Thoracic aorta (tissue), 2 donors: ENCODE data around the gene TMEM150B. TPM values are rescaled to one million over a fixed set of nuclear protein-coding genes. Genes with fewer than 3 reads are reported as not detected.

Experiments used
- ATAC-seq: fragments of 150-250 bp; one replicate; pipeline ENCODE4 v1.8.0; 2017; ENCODE audit warnings: low read depth; ENCODE audit not compliant: insufficient number of reproducible peaks, low FRiP score
- DNase-seq: peaks from one replicate; pipeline ENCODE4 v3.0.0-alpha.2; 2020; ENCODE audit warnings: low spot score
- H3K27ac ChIP-seq, 2 donors: fragments of 200-600 bp; sonication (generic); 1 replicate in 1 of 2; 2 replicates in 1 of 2; pipeline ENCODE4 v1.5.1; 2016; ENCODE audit warnings: mild to moderate bottlenecking in 2 of 2, moderate library complexity in 2 of 2
- H3K27me3 ChIP-seq: fragments of 200-600 bp; sonication (generic); replicated peaks from 2 replicates; pipeline ENCODE4 v1.6.0; 2016; ENCODE audit warnings: mild to moderate bottlenecking; ENCODE audit not compliant: insufficient read depth
- H3K36me3 ChIP-seq: fragments of 200-600 bp; sonication (generic); one replicate; pipeline ENCODE4 v1.5.1; 2016
- H3K4me1 ChIP-seq, 2 donors: fragments of 200-600 bp; sonication (generic); 1 replicate in 1 of 2; 2 replicates in 1 of 2; pipeline versions ENCODE4 v1.5.1 to v1.6.0; 2016; ENCODE audit warnings: low read depth in 2 of 2, mild to moderate bottlenecking in 1 of 2; ENCODE audit not compliant: control insufficient read depth in 1 of 2
- H3K4me3 ChIP-seq: fragments of 200-600 bp; sonication (generic); 2 replicates; pipeline ENCODE4 v1.5.1; 2016; ENCODE audit warnings: mild to moderate bottlenecking
- H3K9me3 ChIP-seq: fragments of 200-600 bp; sonication (generic); 2 replicates; pipeline ENCODE4 v1.5.1; 2016
- CTCF ChIP-seq: fragments of 200-600 bp; sonication (generic); IDR thresholded peaks from one replicate; pipeline ENCODE4 v1.5.1; 2019; ENCODE audit warnings: antibody characterized with exemption
- total RNA-seq, 2 donors: library from RNA; depleted of rRNA; stranded (reverse); fragments of >200 nt; gene quantifications; one replicate each; pipeline versions ENCODE4 v1.1.0 to v1.2.3, GENCODE V29; 2016

Gene TMEM150B
- total RNA-seq, 2 donors from 2014 or later: 6.8 TPM; not detected in 1

DNA sequence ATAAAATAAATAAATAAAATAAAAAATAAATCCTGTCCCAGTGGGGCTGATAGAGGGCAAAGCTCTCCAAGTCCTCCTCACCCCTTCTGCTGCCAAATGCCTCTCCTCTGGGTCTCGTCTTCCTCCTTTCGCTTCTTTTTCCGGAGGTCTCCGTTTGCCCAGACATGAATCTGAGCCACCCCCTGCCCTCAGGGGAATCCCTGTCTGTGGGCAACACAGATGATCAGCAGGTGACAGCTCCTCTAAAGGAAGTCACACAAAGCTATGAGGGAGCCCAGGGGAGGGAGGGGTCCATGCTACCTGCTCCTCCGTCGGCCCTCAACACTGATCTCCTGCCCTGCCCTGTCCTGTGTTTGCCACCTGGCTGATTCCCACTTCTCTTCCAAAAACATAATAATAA lies 479 bp downstream of the TMEM150B start:
- H3K27me3 ChIP-seq: no peaks in the 10 kb centered on the region
- H3K9me3 ChIP-seq: no peaks in the 10 kb centered on the region
- TF ChIP-seq CTCF: no peak
- DNase-seq: no peak
- no peak for ATAC-seq
- H3K36me3 ChIP-seq: no peaks in the 10 kb centered on the region
- H3K4me1 ChIP-seq: peaks cover 0 to 3% of the 10 kb centered on the region in 2 donors
- peak overlapping the region; percentile 32 for H3K4me3 ChIP-seq
- peak overlapping the region in 1 of 2 donors; percentile 12 for H3K27ac ChIP-seq

- no peak overlapping the region for H3K4me3 ChIP-seq
- TF ChIP-seq CTCF: no peak
- no peaks in the 10 kb centered on the region for H3K36me3 ChIP-seq
- no peaks in the 10 kb centered on the region for H3K27me3 ChIP-seq
- DNase-seq (no peak), ATAC-seq (no peak)
- H3K4me1 ChIP-seq: no peaks in the 10 kb centered on the region
- H3K9me3 ChIP-seq: no peaks in the 10 kb centered on the region
- no peak overlapping the region for H3K27ac ChIP-seq
Observed at GRCh38 chr19:55322204-55322885, 2.8 kb downstream of the TMEM150B start.

DNA sequence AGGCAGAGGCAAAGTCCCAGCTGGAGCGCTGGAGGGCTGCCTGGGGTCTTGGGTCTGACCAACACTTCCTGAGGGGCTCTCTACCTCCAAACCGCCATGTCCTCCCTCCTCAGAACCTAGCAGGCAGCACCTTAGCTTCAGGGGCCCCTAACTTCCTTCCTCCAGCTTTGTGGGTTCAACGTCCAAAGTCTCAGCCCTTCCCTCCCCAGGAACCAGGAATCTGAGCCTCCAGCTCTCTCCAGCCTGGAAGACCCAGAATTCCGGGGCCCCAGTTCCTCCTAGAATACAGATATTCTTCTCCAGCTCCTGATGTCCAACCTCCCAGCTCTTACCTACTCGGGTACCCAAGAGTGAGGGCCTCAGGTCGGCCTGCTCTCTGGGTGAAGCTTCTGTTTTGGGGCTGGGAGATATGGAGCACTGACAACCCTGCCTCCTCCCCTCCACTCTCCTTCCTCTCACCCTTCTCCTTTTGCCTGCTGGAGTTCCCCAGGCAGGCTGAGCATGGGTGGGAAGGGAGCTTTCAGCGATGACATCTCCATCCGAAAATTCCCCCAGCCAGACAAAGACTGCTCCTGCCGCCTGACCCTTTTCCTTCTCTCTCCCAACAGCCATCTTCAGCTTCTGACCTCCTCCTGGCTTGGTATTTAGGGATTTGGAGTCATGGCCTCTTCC lies 3.5 kb downstream of the TMEM150B start:
- H3K9me3 ChIP-seq: no peaks in the 10 kb centered on the region
- H3K27ac ChIP-seq: no peak overlapping the region
- H3K27me3 ChIP-seq: no peaks in the 10 kb centered on the region
- no peak for DNase-seq
- H3K4me1 ChIP-seq: no peaks in the 10 kb centered on the region
- no peak overlapping the region for H3K4me3 ChIP-seq
- ATAC-seq: no peak
- no peak for TF ChIP-seq CTCF
- H3K36me3 ChIP-seq: no peaks in the 10 kb centered on the region

DNA sequence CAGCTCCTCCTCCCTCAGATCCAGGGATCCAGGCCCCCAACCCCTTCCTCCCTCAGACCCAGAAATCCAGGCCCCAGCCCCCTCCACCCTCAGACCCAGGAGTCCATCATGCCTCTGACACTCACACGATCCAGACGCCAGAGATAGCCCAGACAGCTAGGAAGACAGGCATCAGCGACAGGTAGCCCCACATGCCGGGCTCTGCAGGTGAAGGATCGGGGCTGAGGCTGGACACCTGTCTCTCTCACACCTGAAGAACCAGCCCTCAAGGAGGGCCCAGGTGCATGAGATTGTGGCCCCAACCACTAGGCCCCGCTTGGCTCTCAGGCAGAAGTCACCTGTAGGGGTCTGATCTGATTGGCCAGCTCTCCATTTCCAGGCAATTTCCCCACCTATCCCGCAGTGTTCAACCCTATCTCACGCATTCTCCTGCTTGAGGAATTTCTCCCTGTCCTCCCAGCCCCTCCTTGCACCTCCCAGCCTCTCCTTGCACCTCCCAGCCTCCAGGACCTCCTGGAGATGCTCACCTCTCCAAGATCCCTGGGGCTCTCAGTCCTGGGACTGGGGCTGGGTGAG lies 4.2 kb downstream of the TMEM150B start:
- H3K27ac ChIP-seq: no peak overlapping the region
- ATAC-seq (no peak), DNase-seq (no peak)
- TF ChIP-seq CTCF: no peak
- H3K4me1 ChIP-seq: no peaks in the 10 kb centered on the region
- no peak overlapping the region for H3K4me3 ChIP-seq
- no peaks in the 10 kb centered on the region for H3K36me3 ChIP-seq
- H3K9me3 ChIP-seq: no peaks in the 10 kb centered on the region
- no peaks in the 10 kb centered on the region for H3K27me3 ChIP-seq

- DNase-seq (no peak), ATAC-seq (no peak)
- Histone ChIP-seq H3K36me3 (no peaks in the 10 kb centered on the region), H3K4me3 (no peak overlapping the region), H3K9me3 (no peaks in the 10 kb centered on the region), H3K27ac (no peak overlapping the region), H3K4me1 (no peaks in the 10 kb centered on the region), H3K27me3 (no peaks in the 10 kb centered on the region)
- no peak for TF ChIP-seq CTCF
Observed at GRCh38 chr19:55319785-55320184, 5.4 kb downstream of the TMEM150B start.
